Panc1 (cell line): ENCODE data around the gene GABRB1.

Experiments
- TF ChIP-seq, protein P1 (sequence below): fragments of 450-650 bp; IDR thresholded peaks from 2 replicates; pipeline ENCODE4 v1.5.1; 2017; ENCODE audit warnings: mild to moderate bottlenecking
- TF ChIP-seq, protein P2 (sequence below), 2 experiments: IDR thresholded peaks; 2 replicates each; pipeline ENCODE4 v1.6.1; 2011 to 2012; ENCODE audit warnings: low read depth in 2 of 2, control low read depth in 1 of 2, low read length in 1 of 2, mild to moderate bottlenecking in 1 of 2, moderate library complexity in 1 of 2; ENCODE audit not compliant: insufficient read depth in 1 of 2

DNA sequence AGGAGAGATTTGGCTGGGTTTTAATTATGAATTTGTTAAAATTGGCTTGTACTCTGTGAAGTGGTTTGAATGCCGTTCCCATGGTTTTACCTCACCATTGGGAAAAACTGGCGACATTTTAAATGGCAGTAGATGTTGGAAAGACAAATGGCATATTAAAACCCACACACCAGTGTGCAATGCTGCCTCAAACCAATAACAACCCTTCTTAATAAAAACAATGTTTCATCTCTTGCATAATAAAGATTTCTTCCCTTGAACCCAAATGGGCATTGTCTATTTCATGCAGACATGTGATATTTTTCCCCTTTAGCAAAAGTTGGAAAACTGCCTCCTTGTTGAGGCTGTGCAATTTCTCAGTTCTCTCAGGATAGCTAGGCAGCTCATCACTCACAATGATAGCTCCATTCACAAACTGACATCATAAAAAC lies 33.7 kb downstream of the GABRB1 start:
- TF ChIP-seq, protein P1, sequence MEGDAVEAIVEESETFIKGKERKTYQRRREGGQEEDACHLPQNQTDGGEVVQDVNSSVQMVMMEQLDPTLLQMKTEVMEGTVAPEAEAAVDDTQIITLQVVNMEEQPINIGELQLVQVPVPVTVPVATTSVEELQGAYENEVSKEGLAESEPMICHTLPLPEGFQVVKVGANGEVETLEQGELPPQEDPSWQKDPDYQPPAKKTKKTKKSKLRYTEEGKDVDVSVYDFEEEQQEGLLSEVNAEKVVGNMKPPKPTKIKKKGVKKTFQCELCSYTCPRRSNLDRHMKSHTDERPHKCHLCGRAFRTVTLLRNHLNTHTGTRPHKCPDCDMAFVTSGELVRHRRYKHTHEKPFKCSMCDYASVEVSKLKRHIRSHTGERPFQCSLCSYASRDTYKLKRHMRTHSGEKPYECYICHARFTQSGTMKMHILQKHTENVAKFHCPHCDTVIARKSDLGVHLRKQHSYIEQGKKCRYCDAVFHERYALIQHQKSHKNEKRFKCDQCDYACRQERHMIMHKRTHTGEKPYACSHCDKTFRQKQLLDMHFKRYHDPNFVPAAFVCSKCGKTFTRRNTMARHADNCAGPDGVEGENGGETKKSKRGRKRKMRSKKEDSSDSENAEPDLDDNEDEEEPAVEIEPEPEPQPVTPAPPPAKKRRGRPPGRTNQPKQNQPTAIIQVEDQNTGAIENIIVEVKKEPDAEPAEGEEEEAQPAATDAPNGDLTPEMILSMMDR, result no peak
- TF ChIP-seq, protein P2, sequence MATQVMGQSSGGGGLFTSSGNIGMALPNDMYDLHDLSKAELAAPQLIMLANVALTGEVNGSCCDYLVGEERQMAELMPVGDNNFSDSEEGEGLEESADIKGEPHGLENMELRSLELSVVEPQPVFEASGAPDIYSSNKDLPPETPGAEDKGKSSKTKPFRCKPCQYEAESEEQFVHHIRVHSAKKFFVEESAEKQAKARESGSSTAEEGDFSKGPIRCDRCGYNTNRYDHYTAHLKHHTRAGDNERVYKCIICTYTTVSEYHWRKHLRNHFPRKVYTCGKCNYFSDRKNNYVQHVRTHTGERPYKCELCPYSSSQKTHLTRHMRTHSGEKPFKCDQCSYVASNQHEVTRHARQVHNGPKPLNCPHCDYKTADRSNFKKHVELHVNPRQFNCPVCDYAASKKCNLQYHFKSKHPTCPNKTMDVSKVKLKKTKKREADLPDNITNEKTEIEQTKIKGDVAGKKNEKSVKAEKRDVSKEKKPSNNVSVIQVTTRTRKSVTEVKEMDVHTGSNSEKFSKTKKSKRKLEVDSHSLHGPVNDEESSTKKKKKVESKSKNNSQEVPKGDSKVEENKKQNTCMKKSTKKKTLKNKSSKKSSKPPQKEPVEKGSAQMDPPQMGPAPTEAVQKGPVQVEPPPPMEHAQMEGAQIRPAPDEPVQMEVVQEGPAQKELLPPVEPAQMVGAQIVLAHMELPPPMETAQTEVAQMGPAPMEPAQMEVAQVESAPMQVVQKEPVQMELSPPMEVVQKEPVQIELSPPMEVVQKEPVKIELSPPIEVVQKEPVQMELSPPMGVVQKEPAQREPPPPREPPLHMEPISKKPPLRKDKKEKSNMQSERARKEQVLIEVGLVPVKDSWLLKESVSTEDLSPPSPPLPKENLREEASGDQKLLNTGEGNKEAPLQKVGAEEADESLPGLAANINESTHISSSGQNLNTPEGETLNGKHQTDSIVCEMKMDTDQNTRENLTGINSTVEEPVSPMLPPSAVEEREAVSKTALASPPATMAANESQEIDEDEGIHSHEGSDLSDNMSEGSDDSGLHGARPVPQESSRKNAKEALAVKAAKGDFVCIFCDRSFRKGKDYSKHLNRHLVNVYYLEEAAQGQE (IDR thresholded peaks at IDR 0.05; ENCODE audit: insufficient read depth in 1 of 2, low read depth in 2 of 2, low read length in 1 of 2), result no peak
